HG03378 (cell line): ENCODE results near the gene SORCS3.

Source experiments
- ATAC-seq: cut with Tn5 transposase; IDR thresholded peaks from one replicate; pipeline ENCODE4 v1.9.1; 2021; ENCODE audit warnings: mild to moderate bottlenecking, moderate library complexity; ENCODE audit not compliant: unreplicated experiment

SORCS3 gene

DNA sequence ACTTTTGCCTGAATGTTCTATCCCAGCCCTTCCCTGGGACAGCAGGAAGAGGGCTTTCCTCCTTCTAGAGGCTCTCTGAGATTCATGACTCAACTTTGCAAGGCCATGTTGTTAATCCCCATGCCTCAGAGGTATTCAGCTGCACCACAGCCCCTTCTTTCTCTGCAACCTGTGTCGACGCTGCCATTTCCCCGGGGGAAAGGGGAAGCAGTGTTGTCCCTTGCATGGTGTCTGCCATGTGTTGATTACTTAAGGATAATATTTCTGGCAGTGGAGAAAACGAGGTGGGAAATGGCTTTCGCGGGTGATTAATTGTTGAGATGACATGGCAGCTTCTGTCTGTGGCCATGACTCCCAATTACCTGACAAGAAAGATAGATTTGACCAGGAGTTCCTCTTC lies 133.1 kb downstream of the SORCS3 start:
- ATAC-seq, result no peak

DNA sequence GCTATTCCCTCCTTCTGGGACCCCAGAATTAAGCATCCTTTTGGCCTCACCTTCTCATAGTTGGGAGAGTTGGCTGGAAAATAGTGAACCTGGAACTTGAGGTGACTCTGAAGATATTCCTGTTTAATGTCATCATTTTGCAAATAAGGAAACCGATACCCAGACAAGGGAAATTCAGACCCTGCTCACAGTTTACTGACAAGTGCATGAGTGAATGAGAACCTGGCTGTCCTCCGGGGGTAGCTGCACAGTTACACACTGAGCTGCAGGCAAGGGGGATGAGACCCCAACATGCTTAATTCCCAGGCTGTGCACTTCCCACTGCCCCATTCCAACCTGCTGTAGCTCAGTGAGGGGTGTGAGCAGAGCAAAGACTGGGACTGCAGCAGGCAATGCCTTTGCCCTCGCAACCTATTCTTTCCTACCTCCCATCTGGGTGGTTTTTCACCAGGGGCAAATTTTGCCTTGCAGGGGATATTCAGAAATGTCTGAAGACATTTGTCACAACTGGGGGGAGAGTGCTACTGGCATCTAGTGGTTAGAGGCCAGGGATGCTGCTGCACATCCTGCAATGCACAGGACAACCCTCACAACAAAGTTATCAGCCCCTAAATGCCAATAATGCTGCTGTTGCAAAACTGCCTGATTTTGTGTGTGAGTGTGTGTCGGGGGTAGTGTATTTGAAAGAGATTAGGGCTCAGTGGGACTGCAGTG lies 136.2 kb downstream of the SORCS3 start:
- ATAC-seq, result no peak

DNA sequence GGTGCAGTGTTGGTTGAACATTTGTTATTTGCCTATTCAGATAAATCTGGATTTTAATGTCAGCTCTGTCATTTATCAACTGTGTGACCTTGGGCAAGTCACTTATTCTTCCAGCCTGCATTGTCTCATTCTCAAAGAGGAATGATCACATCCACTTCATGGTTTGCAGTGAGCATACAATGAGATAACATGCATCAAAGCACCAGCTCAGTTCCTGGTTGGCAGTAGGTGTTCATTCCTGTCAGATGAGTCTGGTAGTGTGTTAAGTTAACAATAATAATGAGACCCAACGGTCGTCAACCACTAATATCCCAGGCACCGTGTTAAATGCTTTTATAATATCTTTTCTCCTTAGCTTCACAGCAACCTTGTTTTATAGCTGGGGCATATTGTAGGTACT lies 137.3 kb downstream of the SORCS3 start:
- ATAC-seq, result no peak

DNA sequence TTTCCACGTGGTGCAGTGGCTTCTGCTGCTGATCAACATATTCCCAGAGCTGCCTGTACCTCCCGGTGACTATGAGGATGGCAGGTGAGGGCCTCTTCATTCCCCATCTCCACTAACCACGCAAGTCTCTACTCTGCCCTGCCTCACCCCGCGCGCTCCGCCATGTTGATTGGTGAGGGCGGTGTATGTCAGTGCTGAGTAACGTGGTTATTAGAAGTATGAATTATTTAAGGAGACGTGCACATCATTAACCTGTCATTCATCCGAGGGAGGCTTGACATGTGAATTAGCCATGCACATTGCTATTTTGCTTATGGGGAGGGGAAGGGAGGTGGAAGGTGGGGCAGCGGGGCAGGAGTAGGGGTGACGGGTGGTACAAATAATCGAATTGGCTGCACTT lies 138.6 kb downstream of the SORCS3 start:
- no peak for ATAC-seq

DNA sequence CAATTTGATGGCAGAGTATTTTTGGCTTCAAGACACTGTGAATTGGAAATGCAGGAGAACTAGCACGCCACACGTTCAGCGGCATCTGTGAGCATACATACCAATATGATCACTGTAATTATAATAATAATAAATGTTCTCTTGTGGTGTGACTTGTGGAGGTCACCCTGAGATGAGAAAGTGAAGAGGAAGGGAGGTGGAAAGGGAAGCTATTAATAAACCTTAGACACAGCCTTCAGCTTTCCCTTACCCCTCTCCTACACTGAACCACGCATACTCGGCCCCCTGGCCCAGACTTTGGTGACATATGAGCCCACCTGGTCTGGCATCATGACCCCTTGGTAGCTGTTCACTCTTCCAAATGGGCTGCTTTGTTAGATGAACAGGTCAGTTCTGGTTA lies 139.1 kb downstream of the SORCS3 start:
- no peak for ATAC-seq

DNA sequence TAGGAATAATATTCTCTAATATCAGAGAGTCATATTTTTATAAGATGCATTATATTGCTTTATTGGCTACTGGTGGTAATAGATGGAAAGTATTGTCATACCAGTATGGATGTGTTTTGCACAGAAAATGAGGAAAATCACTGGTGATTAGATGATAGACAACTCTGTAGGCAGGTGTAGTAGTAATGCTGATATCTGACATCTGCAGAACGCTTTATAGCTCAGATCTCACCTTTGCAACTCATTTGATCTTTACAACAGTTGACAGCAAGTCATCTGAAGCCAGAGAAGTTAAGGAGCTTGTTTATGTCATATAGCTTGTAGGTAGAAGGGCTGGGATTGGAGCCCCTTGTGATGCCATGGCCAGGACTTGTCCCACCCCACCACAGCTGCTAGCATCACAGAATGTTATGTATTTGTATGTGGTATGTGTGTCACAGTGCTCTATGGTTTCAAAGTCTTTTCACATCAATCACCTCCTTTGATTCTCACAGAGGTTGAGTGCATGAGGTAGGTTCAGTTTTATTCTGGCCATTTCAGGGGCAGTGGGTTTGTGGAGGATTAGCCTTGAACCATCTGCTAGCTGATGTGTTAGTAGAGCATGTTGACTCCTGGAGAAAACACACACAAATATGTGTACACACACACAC lies 140.0 kb downstream of the SORCS3 start:
- ATAC-seq, result no peak

DNA sequence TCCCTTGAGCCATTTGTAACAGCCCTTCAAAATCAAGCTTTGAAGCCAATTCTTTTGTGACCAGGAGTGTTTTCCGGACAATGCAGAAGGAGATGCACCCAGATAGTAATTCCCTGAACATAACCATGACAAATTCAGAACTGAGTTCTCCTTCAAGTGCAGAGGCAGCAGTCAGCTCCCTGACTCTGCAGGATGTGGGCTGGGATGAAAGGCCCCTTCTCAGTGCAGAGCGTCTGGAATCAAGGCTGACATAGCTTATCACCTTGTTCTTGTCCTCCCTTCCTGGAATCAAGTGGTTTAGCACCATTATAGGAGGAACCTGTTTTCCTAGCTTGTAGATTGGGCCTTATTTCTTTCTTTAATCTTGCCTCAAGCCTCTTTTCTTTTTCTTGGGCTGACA lies 143.4 kb downstream of the SORCS3 start:
- ATAC-seq, result no peak

DNA sequence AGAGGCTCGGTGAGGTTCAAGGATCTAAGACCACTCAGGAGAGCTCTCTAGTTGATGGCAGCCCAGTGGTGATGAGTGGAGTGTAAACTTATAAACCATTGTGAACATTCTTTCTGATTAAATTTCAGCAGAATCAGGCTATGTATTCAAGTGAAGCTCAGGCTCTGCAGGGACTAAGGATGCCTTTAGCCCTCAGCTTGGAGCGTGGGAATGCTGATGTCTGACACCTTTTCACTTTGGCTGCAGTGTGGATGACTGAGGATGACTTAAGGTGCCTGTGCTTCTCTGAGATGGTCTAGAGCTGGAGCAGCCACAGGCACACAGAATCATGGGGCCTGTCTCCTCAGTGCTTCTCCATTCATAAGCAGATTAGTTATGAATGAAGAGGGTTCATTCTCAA lies 150.4 kb downstream of the SORCS3 start:
- ATAC-seq, result no peak

DNA sequence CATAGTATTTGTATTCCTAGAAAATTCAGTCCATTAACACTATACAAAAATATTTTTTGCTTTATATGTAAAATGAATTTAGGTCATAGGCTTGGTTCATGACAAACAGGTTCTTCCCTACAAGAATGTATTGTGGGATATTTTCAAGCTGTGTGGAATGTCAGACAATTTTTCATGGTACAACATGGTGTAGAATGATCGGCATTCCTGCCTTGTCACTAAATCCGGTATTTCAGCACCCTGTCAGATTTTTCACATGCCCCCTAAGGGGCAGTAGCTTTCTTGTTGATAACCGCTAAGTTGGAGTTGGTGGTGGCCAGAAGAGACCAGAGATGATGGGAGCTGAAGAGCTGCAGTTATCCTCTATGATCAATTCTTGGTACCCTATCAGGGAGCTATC lies 154.3 kb downstream of the SORCS3 start:
- no peak for ATAC-seq

DNA sequence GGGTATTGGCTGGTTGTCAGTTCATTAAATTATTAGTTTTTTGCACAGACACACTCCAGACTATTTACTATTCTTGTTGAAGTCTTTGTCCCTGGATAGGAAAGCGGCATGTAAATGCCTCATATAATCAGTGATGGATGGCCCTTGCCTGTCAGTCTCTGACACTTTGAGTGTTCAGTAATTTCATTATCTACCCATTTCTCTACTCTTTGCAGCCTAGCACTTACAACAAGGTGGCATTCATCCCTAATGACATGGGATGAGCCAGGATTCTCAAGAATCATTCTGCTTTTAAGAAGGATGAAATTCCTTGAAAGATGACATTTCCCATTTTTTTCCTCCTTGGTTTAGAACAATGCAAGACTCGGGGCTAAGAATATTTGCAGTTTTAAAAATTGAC lies 155.7 kb downstream of the SORCS3 start:
- no peak for ATAC-seq

DNA sequence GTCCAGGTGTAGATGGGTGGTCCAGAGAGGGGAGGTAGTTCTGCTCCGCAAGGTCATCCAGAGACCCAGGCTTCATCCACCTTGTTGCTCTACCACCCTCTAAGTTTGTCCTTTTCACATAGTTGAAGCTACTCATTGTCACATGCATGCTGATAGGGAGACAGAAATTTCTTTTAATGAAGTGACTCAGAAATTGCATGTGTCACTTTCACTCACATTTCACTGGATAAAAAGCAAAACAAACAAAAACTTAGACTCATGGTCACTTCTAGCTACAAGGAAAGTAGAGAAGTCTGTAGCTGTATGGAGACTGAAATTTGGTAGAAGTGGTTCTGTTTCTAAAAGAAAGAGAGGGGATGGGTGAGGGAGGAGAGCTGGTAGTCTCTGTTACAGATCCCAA lies 161.9 kb downstream of the SORCS3 start:
- ATAC-seq, result no peak

DNA sequence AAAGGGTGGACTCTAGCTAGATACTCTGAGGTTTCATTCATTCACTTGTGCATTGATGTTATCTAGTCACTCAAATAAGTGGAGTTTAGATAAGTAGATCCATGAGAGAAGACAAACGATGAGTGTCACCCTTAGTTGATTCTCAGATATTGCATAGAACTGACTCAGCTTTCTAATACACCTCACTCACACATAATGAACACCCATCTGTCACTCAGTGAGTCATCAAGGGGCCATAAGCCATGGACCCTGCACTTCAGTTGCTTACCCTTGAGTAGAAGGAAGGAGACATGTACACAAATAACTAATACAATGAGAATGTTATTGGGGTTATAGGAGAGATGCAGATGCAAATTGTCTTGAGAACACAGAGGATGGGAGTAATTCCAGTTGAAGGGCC lies 163.8 kb downstream of the SORCS3 start:
- no peak for ATAC-seq

DNA sequence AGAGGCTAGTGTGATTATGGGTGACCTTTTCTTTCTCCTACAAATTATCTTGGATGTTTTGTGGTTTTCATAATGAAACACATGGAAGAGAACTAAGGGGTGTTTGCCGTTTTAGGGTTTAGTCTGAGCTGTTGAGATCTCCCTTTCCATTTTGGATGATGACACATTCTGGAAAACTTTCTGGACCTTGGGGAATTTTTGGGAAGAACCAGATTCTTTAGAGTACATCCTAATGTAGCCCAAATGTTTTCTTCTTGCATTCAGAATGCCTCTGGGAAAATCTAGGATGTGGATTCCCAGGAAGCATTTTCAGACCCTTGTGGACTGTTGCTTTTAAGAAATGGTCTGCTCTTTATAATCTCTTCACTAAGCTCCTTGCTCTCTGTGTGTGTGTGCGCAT lies 165.7 kb downstream of the SORCS3 start:
- ATAC-seq, result no peak

DNA sequence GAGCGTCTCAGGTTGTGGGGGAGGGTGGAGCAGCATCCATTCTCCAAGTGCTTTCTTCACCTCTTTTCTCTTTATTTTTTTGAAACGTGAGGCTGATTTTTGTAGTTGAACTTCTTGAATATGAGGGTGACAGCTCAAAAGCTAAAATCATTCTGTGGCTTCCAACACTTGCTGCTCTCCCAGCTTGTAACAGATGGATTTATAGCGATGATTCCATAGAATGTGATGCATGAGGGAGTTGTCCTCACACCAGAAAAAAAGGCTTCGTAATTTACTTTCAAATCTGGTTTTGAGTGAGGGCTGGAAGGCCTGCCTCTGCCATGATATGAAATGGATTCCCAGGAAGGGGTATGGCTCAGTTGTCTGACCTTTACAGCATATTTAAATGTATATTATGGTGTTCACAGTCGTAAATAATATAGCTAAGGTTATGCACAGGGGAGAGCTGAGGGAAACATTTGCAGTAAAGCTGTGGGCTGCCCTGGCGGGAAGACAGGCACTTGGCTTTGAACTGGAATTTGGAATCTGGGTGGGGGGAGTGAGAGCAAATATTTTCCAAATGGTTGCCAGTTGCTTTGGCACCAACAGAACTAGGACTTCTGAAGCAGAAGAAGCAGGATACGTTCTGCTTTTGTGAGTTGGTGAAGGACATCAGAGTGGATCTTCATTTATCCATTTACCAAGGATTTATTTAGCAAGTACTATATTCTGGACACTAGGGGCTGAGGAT lies 166.7 kb downstream of the SORCS3 start:
- no peak for ATAC-seq

DNA sequence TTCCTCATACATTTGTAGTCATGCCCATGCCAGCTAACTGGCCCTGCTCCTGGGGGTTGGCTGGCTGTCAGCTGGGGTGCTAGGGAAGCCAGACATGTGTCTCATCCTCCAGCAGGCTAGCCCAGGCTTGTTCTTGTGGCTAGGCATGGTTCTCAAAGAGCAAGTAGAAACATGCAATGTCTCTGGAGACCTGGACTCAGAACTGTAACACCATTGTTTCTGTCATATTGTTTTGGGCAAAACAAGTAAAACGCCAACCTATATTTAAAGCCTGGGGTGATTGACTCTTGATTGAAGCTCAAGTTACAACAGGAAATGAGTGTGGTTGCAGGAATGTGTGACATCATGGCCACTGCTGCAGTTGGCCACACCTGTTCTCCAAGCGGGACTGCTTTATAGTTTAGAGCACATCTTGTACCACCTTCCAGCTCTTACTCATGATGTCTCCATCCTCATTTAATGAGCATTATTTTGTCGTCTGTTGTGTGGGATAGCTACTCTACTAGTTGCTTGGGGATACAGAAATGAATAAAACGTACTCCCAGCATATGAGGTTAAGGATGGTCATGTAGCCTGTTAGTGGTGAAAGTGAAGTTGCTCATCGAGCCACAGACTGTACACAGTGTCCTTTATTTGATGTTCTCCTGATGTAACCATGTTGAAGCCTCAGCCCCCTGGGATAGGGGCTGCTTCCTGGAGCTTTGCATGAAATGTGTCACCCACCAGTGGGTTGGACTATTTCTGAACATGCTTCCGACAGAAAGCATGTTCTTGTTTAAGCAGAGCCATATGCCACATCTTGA lies 168.4 kb downstream of the SORCS3 start:
- peak; percentile 80 for ATAC-seq

DNA sequence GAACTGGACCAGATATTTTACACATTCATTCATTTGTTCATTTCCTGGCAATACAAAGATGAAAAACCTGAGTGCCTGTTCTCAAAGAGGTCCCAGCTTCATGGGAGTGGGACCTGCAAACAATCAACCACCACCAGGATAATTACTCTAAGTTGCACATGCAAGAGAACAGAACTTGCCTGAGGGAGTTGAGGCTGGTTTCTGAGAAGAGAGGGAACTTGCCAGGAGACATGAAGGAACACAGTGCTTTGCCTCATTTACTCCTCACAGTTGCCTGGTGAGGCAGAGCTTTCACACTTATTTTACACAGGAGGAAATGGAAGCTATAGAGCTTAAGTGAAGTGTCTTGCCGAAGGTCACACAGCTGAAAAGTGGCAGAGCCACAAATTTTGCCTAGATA lies 170.1 kb downstream of the SORCS3 start:
- no peak for ATAC-seq

DNA sequence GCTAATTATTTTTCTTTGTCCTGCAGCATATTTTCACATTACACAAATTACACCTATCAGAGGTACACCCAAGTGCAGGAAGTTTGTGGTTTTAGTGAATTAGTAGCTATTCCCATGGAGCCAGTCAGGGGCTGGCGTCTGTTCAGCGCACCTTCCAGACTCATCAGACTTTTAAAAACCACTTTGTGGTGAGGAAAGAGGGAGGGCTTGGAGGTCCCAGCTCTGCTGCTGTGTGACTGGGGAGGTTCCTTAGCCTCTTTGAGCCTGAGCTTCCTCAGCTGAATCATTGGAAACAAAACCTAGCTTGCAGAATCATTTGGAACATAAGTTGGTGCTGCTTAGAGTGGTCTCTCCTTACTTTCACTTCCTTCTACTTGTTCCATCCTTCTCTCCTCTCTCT lies 175.4 kb downstream of the SORCS3 start:
- ATAC-seq, result no peak

DNA sequence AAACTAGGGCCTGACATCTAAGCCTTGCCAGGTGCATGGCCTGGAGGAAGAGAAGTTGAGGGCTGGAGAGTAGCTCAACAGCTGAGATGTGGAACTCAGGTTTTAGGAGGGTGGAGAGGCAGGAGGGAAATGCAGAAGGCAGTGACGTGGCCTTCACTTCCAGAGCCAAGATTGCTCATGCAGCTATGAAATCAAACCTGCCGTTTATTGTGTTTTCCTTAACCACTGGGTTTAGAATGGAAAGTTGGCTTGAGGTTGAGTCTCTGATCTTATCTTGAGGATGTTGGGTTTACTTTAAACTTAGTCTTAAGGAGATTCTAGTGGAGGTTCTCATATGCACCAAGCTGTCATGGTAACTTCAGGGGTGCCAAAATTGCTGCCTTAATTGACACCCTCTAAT lies 178.6 kb downstream of the SORCS3 start:
- no peak for ATAC-seq

DNA sequence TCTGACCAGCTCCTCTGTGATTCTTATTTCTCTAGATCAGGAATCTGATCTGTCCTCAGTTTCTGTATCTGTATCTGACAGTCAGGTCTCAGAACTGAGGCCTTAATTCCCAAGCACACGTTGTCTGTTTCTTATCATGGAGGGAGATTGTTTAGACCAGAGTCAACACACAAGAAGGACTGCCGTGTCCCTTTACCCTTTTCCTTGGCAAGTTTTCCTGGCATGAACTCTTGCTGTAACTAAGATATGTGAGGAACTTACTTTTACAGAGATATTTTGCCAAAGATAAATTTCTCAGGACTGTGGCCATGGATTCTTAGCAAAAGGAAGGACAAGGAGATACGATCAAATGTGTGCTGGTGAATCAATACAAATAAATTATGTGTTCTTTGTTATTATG lies 181.0 kb downstream of the SORCS3 start:
- ATAC-seq, result no peak

DNA sequence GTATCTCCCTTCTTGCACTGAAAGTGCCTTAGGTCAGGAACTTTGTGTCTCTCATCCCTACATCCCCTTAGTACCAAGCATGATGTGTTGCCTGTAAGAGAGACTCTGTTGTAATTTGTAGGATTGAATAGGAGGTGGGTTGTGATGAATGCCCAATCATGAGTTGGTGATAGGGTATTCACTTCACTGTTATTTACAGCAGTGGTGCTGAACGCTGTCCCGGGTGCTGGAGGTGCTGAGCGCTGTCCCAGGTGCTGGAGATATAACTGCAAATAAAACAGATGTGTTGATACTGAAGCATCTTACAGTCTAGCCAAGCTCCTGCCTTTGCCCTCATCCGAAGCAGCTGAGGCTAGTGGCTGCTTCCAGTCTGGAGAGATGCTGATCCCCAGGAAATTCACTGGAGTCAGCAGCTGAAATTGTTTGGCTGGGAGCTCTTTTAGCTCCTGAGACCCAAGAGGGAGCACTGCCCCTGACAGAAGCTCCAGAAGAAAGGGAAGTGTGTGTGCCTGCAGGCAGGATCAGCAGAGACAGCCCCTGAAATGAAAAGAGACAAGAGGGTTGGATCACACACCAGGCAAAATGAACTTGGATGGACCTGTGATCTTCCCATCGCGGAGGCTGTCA lies 183.4 kb downstream of the SORCS3 start:
- peak; percentile 53 for ATAC-seq

DNA sequence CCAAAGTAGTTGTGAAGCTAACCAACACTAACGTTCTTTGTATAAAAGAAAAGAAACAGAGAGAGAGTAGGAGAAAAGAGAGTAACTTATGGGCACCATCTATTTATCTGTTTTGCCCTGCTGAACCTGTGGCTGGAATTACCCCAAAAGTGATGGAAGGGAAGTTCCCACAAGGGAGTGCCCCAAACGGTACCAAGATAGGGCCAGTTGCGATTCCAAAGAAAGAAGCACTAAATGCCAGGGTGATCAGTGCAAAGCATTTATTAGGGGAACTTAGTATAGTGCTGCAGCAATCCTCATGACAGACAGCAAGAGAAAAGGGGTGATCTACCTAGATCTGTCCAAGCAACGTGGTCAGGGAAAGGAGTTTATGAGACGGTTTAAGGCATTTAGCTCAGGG lies 190.2 kb downstream of the SORCS3 start:
- ATAC-seq, result no peak
